ENCODE results near the gene GPN3.

DNA sequence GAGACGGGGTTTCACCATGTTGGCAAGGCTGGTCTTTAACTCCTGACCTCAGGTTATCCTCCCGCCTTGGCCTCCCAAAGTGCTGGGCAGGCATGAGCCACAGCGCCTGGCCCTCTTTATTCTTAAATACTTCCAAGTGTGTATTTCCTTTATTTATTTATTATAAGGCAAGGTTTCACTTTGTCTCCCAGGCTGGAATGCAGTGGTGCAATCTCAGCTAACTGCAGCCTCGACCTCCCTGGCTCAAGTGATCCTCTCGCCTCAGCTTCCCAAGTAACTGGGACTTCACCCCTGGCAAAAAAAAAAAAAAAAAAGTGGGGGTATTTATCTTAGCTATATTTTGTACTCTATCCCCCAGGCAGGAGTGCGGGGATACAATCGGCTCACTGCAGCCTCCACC, 7.4 kb upstream of the GPN3 start:
- TF ChIP-seq, protein P1, sequence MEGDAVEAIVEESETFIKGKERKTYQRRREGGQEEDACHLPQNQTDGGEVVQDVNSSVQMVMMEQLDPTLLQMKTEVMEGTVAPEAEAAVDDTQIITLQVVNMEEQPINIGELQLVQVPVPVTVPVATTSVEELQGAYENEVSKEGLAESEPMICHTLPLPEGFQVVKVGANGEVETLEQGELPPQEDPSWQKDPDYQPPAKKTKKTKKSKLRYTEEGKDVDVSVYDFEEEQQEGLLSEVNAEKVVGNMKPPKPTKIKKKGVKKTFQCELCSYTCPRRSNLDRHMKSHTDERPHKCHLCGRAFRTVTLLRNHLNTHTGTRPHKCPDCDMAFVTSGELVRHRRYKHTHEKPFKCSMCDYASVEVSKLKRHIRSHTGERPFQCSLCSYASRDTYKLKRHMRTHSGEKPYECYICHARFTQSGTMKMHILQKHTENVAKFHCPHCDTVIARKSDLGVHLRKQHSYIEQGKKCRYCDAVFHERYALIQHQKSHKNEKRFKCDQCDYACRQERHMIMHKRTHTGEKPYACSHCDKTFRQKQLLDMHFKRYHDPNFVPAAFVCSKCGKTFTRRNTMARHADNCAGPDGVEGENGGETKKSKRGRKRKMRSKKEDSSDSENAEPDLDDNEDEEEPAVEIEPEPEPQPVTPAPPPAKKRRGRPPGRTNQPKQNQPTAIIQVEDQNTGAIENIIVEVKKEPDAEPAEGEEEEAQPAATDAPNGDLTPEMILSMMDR (IDR thresholded peaks at IDR 0.05), result no peak
- TF ChIP-seq POLR2A (IDR thresholded peaks at IDR 0.05), result no peak
